HG03175 (cell line): ENCODE results near the gene FICD.
"Not testable (repeated sequence)": the region's sequence is repeated elsewhere in the genome, so short reads cannot be mapped to it uniquely, and the experiment has no call there.

Experiments used
- ATAC-seq: cut with Tn5 transposase; IDR thresholded peaks from one replicate; pipeline ENCODE4 v1.9.1; 2021; ENCODE audit warnings: mild to moderate bottlenecking, moderate library complexity; ENCODE audit not compliant: unreplicated experiment

The FICD gene

GRCh38 chr12:108514973-108515814, at the start of gene FICD:
TSS of gene FICD (plus strand) at chr12:108515277. CDS start at chr12:108516973, 1,696 bp downstream.
- peak; percentile 89 for ATAC-seq

DNA sequence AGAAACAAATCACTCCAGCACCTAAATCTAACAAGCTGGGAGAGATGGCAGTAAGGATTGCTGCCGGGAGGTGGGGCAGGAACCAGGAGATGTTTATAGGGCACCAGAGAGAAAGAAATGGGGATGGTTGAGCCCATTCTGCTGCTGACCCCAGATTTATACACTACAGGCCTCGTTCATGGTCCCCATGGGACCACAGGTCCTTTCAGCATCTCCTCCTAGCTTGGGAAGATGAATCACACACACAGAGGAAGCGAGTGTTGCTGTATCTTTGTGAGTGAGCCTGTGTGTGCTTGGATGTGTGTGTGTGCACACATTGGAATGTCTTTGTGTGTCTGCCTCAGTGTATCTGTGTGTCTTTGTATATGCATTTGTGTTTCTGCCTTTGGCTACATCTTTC, 49.7 kb upstream of the FICD start:
- no peak for ATAC-seq

GRCh38 chr12:108468196-108468968, 46.7 kb upstream of the FICD start:
- ATAC-seq, result no peak

DNA sequence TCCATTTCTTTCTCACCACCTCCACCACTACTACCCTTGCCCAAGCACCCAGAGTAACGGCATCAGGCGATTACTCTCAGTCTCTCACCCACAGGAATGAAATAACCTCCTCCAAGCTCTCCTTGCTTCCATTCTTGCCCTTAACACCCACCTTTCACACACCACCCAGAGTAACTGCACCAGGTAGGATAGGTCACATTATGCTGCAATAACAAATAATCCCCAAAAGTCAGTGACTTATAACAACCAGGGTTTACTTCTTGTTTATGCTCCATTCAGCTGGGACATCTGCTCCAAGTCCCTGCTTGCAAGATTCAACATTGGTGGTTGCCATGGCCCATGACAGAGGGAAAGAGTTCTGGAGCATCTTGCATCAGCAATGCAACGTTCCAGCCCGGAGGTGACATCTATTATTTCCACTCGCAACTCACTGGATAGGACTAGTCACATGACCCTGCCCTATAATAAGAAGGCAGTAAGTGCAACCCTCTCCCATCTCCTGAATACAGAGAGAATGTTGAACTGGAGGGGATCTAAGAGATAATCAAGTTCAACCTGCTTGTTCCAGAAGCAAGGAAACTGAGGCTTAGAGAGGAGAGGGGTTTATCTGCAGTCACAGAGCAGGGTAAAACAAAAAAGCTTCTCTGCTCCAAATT, 41.5 kb upstream of the FICD start:
- no peak for ATAC-seq

DNA sequence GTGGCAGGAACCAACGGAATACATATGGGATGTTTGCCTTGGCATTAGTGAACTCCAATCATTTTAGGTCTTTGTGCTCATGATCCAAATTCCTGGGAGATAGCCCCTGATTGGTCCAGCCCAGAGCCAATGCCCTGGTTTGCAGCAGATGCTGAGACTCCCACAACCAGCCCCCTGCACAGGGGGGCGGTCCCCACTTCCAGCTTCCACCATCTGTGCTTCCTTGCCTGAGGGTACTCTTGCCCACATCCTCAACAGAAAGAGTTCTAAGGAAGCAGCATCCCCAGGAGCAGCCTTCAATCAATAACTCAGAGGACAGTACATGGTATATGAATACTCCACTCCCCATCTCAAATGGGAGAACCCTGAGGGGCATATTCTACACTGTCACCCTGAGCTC, 39.7 kb upstream of the FICD start:
- ATAC-seq, result no peak

DNA sequence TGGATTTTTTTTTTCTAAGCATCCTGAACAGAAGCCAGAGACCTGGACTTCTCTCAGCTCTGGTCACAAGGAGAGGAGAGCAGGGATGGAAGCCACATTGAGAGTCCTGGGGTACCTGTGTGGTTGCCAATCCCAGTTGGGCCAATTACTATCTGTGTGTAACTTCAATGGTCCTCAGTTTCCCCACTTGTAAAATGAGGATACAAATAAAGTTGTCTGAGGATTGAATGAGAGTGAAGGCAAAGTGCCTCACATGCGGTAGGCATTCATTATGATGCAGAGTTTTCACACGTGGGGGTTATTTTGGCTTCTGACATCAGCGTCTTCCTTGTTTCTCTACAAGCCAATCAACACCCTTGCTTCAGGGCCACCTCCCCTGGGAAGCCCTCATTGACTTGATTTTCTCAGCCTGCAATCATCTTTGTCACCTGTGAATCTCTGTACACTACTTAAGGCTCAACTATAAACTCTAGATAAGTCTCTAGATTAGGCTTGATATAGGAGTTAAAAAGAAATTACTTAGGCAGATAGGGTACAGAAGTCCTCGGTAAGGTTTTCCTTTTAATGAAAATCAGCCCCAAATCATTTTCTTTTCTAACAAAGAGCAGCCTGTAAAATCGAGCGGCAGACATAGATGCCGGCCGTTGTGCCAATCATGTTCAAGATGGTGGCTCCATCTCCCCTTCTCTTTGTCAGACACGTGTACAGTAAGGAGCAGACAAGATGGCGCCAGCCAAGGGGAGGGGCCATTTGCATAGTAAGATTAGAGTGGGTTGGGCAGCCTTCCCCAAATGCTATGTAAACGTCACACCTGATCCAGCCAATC, 37.8 kb upstream of the FICD start:
- ATAC-seq, result no peak

GRCh38 chr12:108477881-108478259, 37.2 kb upstream of the FICD start:
- ATAC-seq, result no peak

DNA sequence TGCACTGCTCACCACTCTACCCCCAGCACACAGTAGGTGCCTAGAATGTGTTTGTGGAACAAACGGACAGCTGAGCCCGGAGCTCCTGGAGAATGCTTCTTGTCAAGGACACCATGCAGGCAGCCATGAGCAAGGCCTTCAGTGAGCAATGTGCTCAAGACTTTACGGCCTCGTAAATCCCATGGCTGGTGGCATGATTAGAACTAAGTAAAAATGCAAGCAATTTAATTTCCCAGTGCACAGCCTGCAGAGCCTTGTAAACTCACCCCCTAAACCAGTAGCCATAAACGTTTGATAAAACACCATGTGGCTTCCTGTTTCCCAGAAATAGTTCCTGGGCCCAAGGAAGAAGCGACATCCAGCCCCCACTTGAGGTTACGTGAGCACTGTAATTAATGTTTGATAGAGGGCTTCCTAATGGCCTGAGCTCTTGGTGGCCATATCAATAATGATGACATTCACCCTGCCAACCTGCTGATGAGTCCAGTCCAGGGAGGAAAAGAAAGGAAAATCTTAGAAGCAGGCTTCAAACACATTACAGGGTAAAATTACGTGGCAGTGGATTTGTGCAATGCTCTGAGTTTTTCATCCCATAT, 36.4 kb upstream of the FICD start:
- no peak for ATAC-seq

DNA sequence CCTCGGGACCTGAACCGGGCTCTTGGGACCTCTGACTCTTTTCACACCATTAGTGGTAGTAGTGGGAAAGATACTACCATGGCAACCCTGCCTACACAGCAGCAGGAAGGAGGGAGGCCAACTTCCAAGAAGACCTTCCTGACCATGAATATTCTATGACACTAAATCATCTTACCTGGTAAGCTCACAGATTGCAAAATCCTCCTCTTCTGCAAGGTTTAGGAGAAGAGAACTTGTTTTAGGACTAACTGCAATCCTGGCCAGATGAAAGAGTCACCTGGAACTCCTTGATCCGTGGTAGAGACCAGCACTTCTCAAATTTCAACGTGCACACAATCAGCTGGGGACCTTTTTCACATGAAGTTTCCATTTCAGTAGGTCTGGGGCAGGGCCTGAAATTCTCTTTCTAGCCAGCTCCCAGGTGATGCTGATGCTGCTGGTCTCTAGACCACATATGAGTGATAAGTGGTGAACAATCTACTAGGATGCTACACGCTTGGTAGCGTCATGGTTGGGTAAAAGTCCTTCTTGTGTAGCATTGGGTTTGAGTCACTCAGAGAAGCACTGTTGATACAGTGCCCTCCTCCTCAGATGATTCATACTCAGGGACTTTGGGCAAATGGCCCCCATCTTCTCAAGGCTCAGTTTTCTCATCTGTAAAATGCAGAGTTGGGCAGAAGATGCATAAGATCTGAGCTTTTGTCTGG, 35.6 kb upstream of the FICD start:
- no peak for ATAC-seq

GRCh38 chr12:108482717-108483212, 32.3 kb upstream of the FICD start:
- ATAC-seq, result no peak

DNA sequence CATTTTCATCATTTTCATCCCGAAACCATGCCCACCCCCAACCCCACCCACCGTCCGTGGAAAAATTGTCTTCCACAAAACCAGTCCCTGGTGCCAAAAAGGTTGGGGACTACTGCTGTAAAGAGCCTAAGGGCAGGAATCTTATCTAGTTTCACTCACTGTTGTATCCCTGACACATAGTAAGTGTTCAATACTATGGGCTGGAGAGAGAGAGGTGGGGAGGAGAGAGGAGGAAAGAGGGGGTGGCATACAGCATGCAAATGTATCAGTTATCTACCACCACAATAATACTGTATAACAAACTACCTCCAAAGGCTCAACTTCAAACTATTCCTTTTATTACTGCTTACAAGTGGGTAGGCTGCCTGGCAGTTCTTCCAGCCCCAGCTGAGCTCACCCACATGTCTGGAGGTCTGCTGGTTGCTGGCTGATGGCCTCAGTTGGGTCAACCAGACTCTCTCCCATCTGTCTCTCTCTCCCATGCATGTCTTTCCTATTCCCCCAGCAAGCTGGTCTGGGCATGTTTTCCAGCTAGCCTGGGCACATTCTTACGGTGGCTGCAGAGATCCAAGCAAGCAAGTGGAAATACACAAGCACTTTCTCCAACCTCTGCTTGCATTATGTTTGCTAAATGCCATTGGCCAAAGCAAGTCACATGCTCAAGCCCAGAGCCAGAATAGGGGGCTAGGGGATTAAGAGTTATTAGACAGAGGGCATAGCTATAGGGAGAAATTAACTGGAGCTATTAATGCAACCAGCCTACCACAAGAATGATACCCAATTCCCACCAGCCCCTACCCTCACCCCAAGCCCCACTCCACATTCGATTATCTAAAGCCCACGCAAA, 31.6 kb upstream of the FICD start:
- no peak for ATAC-seq

- no peak for ATAC-seq
Measured at GRCh38 chr12:108484431-108484830, 30.6 kb upstream of the FICD start.

DNA sequence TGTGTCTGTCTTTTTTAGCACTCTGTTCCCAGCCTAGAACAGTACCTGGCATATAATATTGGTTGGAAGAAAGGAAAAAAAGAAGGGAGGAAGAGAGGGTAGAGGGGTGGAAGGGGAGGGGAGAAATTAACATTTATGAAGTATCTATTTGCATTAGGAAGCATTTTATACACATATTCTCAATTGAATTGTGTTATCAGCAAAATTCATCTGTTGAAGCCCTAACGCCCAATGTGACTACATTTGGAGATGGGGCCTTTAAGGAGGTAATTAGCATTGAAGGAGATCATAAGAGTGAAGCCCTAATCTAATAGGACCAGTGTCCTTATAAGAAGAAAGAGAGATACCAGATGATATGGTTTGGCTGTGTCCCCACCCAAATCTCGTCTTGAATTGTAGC, 30.2 kb upstream of the FICD start:
- no peak for ATAC-seq

DNA sequence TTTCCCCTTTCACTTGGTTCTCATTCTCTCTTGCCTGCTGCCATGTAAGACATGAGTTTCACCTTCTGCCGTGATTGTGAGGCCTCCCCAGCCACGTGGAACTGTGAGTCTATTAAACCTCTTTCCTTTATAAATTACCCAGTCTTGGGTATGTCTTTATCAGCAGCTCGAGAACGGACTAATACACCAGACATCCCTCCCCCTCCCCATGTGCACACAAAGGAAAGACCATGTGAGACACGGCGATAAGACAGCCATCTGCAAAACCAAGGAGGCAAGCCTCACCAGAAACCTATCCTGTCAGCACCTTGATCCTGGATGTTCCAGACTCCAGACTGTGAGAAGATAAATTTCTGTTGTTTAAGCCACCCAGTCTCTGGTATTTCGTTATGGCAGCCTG, 29.7 kb upstream of the FICD start:
- ATAC-seq, result not testable (repeated sequence)

DNA sequence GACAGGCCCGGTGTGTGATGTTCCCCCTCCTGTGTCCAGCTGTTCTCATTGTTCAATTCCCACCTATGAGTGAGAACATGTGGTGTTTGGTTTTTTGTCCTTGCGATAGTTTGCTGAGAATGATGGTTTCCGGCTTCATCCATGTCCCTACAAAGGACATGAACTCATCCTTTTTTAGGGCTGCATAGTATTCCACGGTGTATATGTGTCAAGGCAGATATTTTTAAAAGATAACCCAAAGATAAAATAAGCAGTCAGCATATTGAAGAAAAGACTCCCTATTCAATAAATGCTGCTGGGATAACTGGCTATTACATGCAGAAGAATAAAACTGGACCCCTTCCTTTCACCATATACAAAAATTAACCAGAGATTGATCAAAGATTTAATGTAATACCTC, 28.0 kb upstream of the FICD start:
- ATAC-seq, result not testable (repeated sequence)

DNA sequence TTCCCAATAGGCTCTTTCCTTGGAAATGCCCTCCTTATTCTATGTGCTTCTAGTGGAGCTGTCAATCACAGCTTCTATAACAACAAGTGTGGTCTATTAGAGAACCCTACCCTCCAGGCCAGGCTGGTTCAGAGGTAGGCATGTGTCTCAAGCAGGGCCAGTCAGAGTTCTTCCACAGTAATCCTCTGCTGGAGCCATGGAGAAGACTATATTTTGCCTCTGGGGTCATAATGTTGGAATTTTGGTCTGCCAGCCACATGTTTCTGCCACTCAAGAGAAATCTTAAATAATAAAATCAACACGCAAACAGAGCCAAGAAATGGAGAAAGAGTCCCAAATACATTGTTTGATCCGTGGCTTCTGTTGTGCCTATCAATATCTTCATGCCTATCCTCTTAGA, 23.8 kb upstream of the FICD start:
- no peak for ATAC-seq

DNA sequence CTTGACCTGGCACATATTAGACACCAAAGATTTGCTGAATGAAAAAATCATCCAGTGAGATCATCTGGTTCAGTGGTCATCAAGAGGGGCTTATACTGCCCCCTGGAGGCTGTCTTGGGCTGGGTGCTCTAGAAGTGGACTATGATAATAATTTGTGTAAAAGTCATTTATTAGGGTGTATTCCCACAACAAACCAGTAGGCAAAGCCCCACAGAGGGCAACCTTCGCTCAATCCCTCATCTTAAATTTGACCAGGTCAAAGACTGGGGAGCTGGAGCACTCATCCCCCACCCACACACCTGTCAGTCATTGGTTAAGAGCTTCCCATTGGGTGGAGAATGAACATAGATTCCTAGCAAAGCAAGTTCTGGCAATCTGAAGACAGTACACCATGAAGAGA, 20.0 kb upstream of the FICD start:
- no peak for ATAC-seq

GRCh38 chr12:108495823-108496579, 19.1 kb upstream of the FICD start:
- ATAC-seq, result no peak
